NOMO-1 (cell line): Measurements from ENCODE around the gene NR5A1.

Experiments
- DNase-seq, 2 experiments: peaks; one replicate each; lab custom pipeline; 2025; ENCODE audit not compliant: unreplicated experiment in 2 of 2; lab: John Stamatoyannopoulos, UW

Gene NR5A1

DNA sequence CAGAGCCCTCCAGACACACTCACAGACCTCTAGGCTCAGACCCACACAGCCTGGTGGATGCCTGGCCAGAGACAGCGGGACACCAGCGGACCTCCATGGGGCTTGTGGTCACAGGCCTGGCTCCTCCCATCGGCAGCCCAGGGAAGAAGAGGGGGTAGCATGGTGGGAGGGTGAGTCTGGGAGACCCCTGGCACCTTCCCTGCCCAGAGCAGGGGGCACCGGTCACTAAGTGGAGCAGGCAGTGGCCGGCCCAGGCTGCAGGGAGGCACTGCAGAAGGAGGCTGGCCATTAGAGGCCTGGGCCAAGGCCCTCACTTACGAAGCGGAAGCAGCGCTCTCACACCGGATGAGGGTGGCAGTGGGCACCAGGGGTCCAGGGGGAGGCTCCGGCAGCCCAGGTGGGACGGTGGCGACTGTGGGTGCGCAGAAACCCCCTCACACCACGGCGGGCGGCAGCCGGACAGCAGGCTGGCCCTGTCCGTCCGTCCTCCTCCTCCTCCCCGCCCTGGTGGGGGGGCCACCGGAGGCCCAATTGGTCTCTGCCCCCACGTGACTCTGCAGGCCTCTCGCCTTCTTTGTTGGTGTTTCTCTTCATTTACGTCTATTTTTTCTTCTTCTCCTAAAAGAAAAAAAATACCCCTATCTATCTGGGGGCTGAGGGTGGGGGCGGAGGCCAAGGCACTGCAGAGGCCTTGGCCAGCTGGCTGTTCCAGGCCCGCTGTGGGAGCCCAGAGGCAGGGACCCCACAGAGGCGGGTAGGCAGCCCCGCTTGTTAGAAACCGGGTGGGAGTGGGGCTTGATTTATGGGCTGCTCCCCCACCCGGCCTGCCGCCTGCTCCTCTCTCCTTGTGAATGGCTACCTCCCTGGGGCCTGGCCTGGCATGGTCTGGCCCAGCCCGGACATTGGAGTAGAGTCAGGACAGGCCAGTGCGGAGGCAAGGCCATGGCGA lies at the start of gene NR5A1:
NR5A1 (minus strand) TSS at position 469 of the 949 bp plus-strand sequence. CDS start 4,004 bp downstream, outside the sequence.
- no peak for DNase-seq

DNA sequence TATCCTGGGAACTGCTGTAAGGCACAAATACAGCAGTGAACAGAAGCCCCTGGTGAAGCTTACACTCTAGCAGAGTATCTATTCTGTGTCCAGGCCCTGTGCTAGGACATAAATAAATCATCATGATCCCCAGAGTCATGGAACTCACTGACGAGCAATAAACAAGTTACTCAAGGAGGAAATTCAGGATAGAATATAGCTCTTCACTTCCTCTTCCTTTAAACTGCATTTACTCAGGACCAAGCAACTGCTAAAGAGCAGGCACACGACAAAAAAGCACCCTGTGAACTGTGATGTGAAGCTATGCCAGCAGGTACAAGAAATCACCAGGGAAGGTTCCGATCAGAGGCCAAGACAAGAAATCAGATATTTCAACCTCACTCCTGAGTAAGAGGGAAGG lies 47.8 kb upstream of the NR5A1 start:
- peak in 1 of 2 experiments; percentile 18 for DNase-seq

DNA sequence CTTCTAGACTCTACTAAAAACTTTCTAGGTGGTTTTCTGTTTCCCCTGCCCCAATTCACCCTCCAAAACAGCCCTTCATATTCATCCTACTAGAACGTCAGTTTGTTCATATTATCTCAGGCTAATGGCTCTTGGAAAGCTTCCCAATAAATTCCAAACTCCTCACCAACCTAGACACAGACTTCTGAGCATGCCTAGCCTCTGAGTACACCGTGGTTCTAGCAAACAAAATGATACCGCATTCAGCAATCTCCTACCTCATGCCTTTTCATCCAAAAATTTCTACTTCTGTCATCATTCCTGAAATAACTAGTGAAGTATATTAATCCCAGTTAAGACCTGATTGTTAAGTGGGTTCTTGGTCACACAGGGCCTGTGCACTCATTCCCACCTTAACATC lies 46.5 kb upstream of the NR5A1 start:
- DNase-seq: no peak

DNA sequence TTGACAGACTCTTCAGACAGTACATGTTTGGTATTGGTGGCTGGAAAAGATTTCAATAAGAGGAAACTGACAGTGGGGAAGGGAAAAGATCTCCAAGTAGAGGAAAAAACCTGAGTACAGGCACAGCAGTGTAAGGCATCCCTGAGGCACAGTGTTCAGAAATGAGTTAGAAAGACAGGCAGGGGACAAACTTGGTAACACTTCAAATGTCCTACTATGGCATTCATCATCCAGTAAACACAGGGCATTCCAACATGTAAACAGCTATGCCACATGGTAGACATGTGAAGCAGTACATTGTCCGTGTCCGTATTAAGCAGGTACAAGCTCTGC lies 45.0 kb upstream of the NR5A1 start:
- DNase-seq: no peak

DNA sequence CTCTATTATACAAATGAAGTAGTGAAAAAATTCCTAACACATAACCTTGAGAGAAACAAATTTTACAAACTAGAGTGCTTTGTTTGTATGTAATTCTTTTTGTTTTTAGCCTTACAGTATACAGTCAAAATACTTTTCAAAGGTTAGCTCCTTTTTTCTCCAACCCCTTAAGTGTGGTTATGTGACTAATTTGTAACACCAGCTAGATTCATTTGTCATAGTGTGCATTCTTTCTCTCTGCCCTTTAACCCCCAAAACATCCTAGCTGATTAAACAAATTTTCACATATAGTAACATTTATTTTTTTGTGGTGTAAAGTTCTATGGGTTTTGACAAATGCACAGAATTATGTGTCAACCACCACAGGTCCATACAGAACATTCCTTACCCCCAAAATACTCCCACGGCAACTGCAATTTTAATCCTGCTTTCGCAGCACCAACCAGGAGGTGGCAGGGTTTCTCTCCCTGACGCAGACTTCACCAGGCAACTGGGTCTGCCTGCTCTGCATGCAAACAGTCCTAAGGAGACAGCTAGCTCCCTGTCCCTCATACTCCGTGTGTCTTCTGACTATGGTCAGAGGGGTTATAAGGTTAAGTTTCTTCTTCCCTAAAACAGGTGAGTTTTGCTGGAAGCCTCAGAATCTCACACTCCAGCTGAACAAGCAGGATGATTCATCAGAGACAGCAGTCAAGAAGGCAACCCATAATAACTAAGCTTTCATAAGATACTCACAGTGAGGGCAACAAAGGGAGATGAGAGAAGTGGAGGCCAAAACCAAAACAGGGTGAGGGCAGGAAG lies 44.5 kb upstream of the NR5A1 start:
- no peak for DNase-seq

- no peak for DNase-seq
These were observed 42.9 kb upstream of the NR5A1 start for GRCh38 chr9:124550072-124550471.

DNA sequence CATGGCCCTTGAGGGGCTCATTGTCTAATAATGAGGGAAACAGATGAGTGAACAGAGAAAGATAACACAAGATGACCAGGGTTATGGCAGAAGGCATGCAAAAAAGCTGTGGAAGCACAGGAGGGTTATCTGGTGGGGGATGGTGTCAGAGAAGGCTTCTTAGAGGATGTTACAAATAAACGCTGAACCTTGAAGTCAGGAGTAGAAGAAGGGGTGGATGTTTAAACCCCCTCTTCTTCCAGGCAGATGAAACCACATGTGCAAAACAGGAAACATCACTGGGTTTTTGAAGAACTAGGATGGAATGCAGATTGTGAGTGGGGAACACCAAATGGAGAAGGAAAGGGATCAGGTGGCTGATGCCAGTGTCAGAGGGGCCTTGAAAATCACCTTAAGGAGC lies 41.8 kb upstream of the NR5A1 start:
- DNase-seq: no peak

GRCh38 chr9:124544535-124544934 lies 37.3 kb upstream of the NR5A1 start:
- no peak for DNase-seq

DNA sequence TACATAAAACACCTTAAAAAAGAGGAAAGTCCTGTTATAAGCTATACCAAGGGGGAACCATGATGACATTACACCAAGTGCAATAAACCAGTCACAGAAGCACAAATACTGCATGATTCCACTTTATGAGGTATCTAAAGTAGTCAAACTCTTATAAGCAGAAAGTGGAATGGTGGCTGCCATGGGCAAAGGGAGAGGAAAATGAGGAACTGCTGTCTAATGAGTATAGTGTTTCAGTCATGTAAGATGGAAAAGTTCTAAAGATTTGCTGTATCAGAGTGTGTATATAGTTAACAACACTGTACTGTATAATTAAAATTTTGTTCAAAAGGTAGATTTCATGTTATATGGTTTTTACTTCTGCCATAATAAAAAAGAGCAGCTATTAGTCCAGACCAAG lies 34.6 kb upstream of the NR5A1 start:
- no peak for DNase-seq

DNA sequence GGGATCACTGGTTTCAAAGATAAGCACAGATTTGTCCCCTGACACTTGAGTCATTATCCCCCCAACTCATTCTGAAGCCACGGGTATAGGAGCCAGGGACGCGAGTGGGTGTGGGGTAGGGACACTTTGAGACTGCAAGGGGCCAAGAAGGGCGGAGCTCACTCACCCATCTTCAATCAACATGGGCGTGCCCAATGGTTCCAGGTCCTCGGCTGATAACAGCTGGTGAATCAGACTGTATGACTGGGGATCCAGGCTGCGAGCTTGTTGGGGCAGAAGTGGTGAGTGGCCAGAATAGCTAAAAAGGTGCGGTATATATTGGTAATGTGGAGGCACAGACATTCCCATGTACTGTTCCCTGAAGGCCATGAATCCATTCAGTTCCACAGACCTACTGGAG lies 30.7 kb upstream of the NR5A1 start:
- no peak for DNase-seq

GRCh38 chr9:124535846-124536245 lies 28.6 kb upstream of the NR5A1 start:
- DNase-seq: no peak

- DNase-seq: no peak
These were observed 25.7 kb upstream of the NR5A1 start for GRCh38 chr9:124532897-124533296.

- DNase-seq: no peak
These were observed 23.9 kb upstream of the NR5A1 start for GRCh38 chr9:124531115-124531514.

DNA sequence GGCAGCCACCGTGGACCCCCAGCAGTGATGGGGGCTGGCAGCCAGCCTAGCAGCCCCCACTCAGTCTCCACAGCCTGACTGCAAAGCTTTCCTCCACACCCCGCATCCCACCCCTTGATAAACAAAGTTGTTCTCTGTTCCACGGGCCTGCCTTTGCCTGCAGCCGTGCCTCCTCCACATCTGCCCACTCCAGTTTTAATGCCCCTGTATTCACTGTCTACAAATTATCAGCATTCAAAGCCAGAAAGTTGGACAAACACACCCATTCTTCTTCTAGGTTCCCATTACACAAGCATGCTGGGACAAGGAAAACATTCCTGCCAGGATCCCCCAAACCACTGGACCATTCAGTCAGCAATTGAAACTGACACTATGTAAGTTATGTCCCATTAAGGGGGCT lies 23.0 kb upstream of the NR5A1 start:
- DNase-seq: no peak

- no peak for DNase-seq
These were observed 20.6 kb upstream of the NR5A1 start for GRCh38 chr9:124527781-124528180.

GRCh38 chr9:124526174-124526573 lies 19.0 kb upstream of the NR5A1 start:
- DNase-seq: no peak

GRCh38 chr9:124522121-124523098 lies 15.2 kb upstream of the NR5A1 start:
- DNase-seq: no peak

- no peak for DNase-seq
These were observed 13.9 kb upstream of the NR5A1 start for GRCh38 chr9:124521142-124521541.

GRCh38 chr9:124520206-124520596 lies 13.0 kb upstream of the NR5A1 start:
- DNase-seq: no peak

GRCh38 chr9:124518116-124518515 lies 10.9 kb upstream of the NR5A1 start:
- no peak for DNase-seq

DNA sequence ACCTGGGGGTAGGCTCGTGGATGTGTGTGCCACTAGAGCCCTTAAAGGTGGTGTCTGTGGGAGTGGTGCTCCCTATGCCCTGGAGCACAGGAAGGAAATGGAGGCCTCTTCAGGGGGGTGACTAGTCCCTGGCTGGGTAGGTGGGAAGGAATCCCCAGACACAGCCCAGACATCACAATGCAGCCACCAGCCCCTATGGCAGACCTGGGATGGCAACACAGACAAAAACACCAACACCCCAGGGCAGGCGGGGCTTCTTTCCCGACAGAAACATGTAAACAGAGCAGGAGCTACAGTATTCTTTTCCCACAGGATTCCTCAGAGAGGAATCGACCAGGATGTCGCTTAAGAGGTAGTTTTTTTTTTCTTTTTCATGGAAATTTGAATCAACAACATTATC lies 10.4 kb upstream of the NR5A1 start:
- no peak for DNase-seq
